CD8-positive, alpha-beta memory T cell (primary cell): Measurements from ENCODE around the gene GIGYF1. TPM values are rescaled to one million over a fixed set of nuclear protein-coding genes. Genes with fewer than 3 reads are reported as not detected.

Experiments
- CTCF ChIA-PET: fragments of 350-600 bp; sonication (Branson Sonifier 250); formaldehyde crosslinking; loops from one replicate; lab custom pipeline; 2021; ENCODE audit warnings: antibody characterized with exemption; lab: Charles Lee
- POLR2A ChIA-PET: fragments of 350-600 bp; sonication (Branson Sonifier 250); formaldehyde crosslinking; loops from one replicate; lab custom pipeline; 2021; ENCODE audit warnings: antibody characterized with exemption; lab: Charles Lee
- DNase-seq, 5 donors: peaks; one replicate each; pipeline versions ENCODE4 v3.0.0 to v3.0.0-alpha.2; 2020 to 2022; ENCODE audit warnings: mixed read lengths in 1 of 5
- H3K27ac ChIP-seq: one replicate; pipeline ENCODE4 v1.7.0; 2013; ENCODE audit warnings: low read depth, mild to moderate bottlenecking, low read length, moderate library complexity
- H3K27me3 ChIP-seq: 2 replicates; pipeline ENCODE4 v1.7.0; 2013; ENCODE audit warnings: low read length, mild to moderate bottlenecking; ENCODE audit not compliant: insufficient read depth, poor library complexity, severe bottlenecking
- H3K36me3 ChIP-seq: 2 replicates; pipeline ENCODE4 v1.7.0; 2013; ENCODE audit warnings: mild to moderate bottlenecking, low read length, moderate library complexity; ENCODE audit not compliant: insufficient read depth
- H3K4me1 ChIP-seq: 2 replicates; pipeline ENCODE4 v1.7.0; 2013; ENCODE audit warnings: mild to moderate bottlenecking, low read length, moderate library complexity; ENCODE audit not compliant: insufficient read depth
- H3K4me3 ChIP-seq: 2 replicates; pipeline ENCODE4 v1.7.0; 2013; ENCODE audit warnings: mild to moderate bottlenecking, low read length
- H3K9me3 ChIP-seq: 2 replicates; pipeline ENCODE4 v1.7.0; 2013; ENCODE audit warnings: mild to moderate bottlenecking, low read length
- H3K27ac Mint-ChIP-seq, 8 donors: one replicate each; pipeline ENCODE4 v1.8.0; 2020 to 2021; ENCODE audit warnings: mixed read lengths in 8 of 8, mild to moderate bottlenecking in 6 of 8, inconsistent platforms in 3 of 8, moderate library complexity in 3 of 8
- H3K27me3 Mint-ChIP-seq, 2 donors: one replicate each; pipeline ENCODE4 v1.8.0; 2020 to 2021; ENCODE audit warnings: mixed read lengths in 2 of 2, mild to moderate bottlenecking in 1 of 2, moderate library complexity in 1 of 2
- H3K36me3 Mint-ChIP-seq, 3 donors: one replicate each; pipeline ENCODE4 v1.8.0; 2020 to 2021; ENCODE audit warnings: mixed read lengths in 3 of 3, inconsistent platforms in 1 of 3, mild to moderate bottlenecking in 1 of 3
- H3K4me1 Mint-ChIP-seq, 3 donors: one replicate each; pipeline ENCODE4 v1.8.0; 2020 to 2021; ENCODE audit warnings: mixed read lengths in 3 of 3, inconsistent platforms in 1 of 3, mild to moderate bottlenecking in 1 of 3
- H3K4me3 Mint-ChIP-seq, 7 donors: one replicate each; pipeline ENCODE4 v1.8.0; 2020 to 2021; ENCODE audit warnings: mixed read lengths in 7 of 7, mild to moderate bottlenecking in 6 of 7, moderate library complexity in 4 of 7, inconsistent platforms in 2 of 7
- H3K9me3 Mint-ChIP-seq, 5 donors: one replicate each; pipeline ENCODE4 v1.8.0; 2020 to 2022; ENCODE audit warnings: mixed read lengths in 5 of 5, mild to moderate bottlenecking in 3 of 5, moderate library complexity in 2 of 5, inconsistent platforms in 1 of 5
- polyA plus RNA-seq: library from polyadenylated mRNA; unstranded; fragments of 300-500 nt; fragmentation: Illumina TruSeq; gene quantifications from one replicate; pipeline ENCODE4 v1.2.3, GENCODE V29; 2021
- total RNA-seq, 2 experiments: library from RNA; stranded (reverse); gene quantifications; one replicate each; pipeline ENCODE4 v1.2.3, GENCODE V29; 2021

Gene GIGYF1
- total and polyA plus RNA-seq, 3 experiments from 2014 or later, result 3.2 to 54.7 (median 51.4) TPM

GRCh38 chr7:100692578-100692961 lies 1.5 kb downstream of the GIGYF1 start:
- peaks cover 0 to 32% (median 0%) of the 10 kb centered on the region in 3 donors for H3K36me3 Mint-ChIP-seq

DNA sequence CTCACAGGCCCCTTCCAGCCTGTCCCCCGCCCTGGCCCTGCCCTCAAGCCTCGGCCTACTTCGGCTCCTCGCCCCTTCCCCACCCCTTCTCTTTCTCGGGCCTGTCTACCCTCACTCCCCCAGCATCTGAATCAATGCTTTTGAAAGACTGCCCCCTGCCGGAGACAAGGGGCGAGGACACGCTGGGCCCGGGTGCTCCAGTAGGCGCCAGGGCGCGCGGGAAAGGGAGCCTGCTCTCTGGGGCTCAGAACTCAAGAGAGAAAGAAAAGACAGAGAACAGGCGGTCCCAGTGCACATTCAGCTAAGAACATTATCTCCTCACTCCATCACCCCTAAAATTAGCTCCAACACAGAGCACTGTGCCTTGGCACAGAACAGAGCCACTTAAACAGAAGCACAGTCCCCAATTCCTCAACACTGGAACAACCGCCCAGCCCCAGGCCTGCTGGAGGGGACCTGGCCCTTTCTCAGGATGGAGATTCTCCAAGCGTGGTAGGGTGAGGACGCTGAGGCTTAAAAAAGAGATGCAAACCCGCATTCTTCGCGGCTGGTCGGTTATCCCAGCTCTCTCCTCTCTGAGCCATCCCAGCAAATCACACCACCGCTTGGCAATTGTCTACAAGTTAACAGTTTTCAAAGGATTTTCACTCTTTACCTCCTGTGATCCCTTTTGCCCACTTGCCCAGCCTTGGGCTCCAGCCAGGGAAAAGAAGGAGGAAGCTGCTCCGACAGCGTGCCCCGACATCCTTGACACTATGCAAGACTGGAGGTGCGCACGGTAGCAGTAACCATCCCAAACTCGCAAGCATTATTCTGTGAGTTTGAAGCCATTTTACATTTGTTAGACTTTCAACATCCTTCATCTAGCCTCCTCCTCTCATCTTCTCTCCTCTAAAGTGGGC lies 2.1 kb downstream of the GIGYF1 start:
- Mint-ChIP-seq H3K4me1 (peaks cover 36 to 49% (median 39%) of the 10 kb centered on the region in 3 donors), H3K36me3 (peaks cover 0 to 36% (median 0%) of the 10 kb centered on the region in 3 donors), H3K4me3 (peak overlapping the region; percentile 88 to 97 (median 94)), H3K27me3 (no peaks in the 10 kb centered on the region), H3K27ac (peak overlapping the region; percentile 15 to 95 (median 86)), H3K9me3 (no peaks in the 10 kb centered on the region)
- Histone ChIP-seq H3K27ac (no peak overlapping the region), H3K27me3 (no peaks in the 10 kb centered on the region), H3K4me1 (peaks cover 26% of the 10 kb centered on the region), H3K36me3 (peaks cover 11% of the 10 kb centered on the region), H3K9me3 (no peaks in the 10 kb centered on the region), H3K4me3 (peak overlapping the region; percentile 81)
- CTCF ChIA-PET, result interaction anchor here (0.6 to 9.0 kb wide), 34 partner anchors 12 to 528 kb away, joined by 3 to 120 read pairs (median 4); partner anchors contain the start of genes FBXO24, GNB2, LRCH4 and MOSPD3
- DNase-seq, result peak; percentile 69 to 85 (median 71)
- POLR2A ChIA-PET, result interaction anchor here (0.6 to 2.8 kb wide), 9 partner anchors 14 to 264 kb away, joined by 3 to 16 read pairs (median 3); partner anchors contain the start of genes FBXO24, MOSPD3, POP7 and ZCWPW1

More at GRCh38 chr7:100692578-100692961, 1.5 kb downstream of the GIGYF1 start:
- H3K27me3 ChIP-seq, result no peaks in the 10 kb centered on the region
- H3K9me3 Mint-ChIP-seq, result no peaks in the 10 kb centered on the region
- H3K4me1 Mint-ChIP-seq, result peaks cover 36 to 49% (median 39%) of the 10 kb centered on the region in 3 donors
- H3K4me3 Mint-ChIP-seq, result peak overlapping the region; percentile 88 to 97 (median 94)
- H3K36me3 ChIP-seq, result peaks cover 11% of the 10 kb centered on the region
- peak overlapping the region; percentile 81 for H3K4me3 ChIP-seq
- DNase-seq, result peak in 1 of 5 donors; percentile 32
- H3K27me3 Mint-ChIP-seq, result no peaks in the 10 kb centered on the region
- no peak overlapping the region for H3K27ac ChIP-seq
- POLR2A ChIA-PET, result interaction anchor here (1.0 to 2.8 kb wide), 6 partner anchors 11 to 264 kb away, joined by 3 to 16 read pairs (median 4); partner anchors contain the start of genes FBXO24, MOSPD3, POP7 and ZCWPW1
- H3K4me1 ChIP-seq, result peaks cover 26% of the 10 kb centered on the region
- CTCF ChIA-PET, result interaction anchor here (0.7 to 9.0 kb wide), 20 partner anchors 11 to 252 kb away, joined by 3 to 120 read pairs (median 7); partner anchors contain the start of genes FBXO24, LRCH4, MOSPD3 and POP7
- H3K9me3 ChIP-seq, result no peaks in the 10 kb centered on the region
- H3K27ac Mint-ChIP-seq, result peak overlapping the region in 7 of 8 donors; percentile 80 to 98 (median 93)

- Mint-ChIP-seq H3K27ac (peak overlapping the region in 5 of 8 donors; percentile 17 to 93 (median 63)), H3K36me3 (peaks cover 0 to 58% (median 2%) of the 10 kb centered on the region in 3 donors), H3K4me1 (peaks cover 27 to 39% (median 32%) of the 10 kb centered on the region in 3 donors), H3K9me3 (no peaks in the 10 kb centered on the region), H3K4me3 (peak overlapping the region in 1 of 7 donors; percentile 79), H3K27me3 (no peaks in the 10 kb centered on the region)
- ChIA-PET CTCF (interaction anchor here (1.1 to 9.0 kb wide), 10 partner anchors 10 to 163 kb away, joined by 3 to 120 read pairs (median 6); partner anchors contain the start of genes FBXO24, LRCH4, MOSPD3 and POP7), POLR2A (interaction anchor here (1.0 to 1.9 kb wide), 6 partner anchors 10 to 259 kb away, joined by 3 to 10 read pairs (median 4); partner anchors contain the start of genes FBXO24 and LRCH4)
- Histone ChIP-seq H3K36me3 (peaks cover 11% of the 10 kb centered on the region), H3K27me3 (no peaks in the 10 kb centered on the region), H3K9me3 (no peaks in the 10 kb centered on the region), H3K27ac (no peak overlapping the region), H3K4me1 (peaks cover 26% of the 10 kb centered on the region), H3K4me3 (no peak overlapping the region)
- no peak for DNase-seq
Observed at GRCh38 chr7:100689230-100690135, 4.6 kb downstream of the GIGYF1 start.

GRCh38 chr7:100688326-100688860 lies 5.7 kb downstream of the GIGYF1 start:
- Histone ChIP-seq H3K4me3 (no peak overlapping the region), H3K4me1 (peaks cover 26% of the 10 kb centered on the region), H3K27ac (no peak overlapping the region), H3K9me3 (no peaks in the 10 kb centered on the region), H3K27me3 (no peaks in the 10 kb centered on the region), H3K36me3 (peaks cover 11% of the 10 kb centered on the region)
- Mint-ChIP-seq H3K27me3 (no peaks in the 10 kb centered on the region), H3K4me3 (no peak overlapping the region), H3K9me3 (no peaks in the 10 kb centered on the region), H3K4me1 (peaks cover 27 to 39% (median 32%) of the 10 kb centered on the region in 3 donors), H3K27ac (peak overlapping the region in 5 of 8 donors; percentile 17 to 93 (median 77)), H3K36me3 (peaks cover 0 to 65% (median 2%) of the 10 kb centered on the region in 3 donors)
- no peak for DNase-seq
- POLR2A ChIA-PET, result interaction anchor here (1.0 to 1.4 kb wide), 3 partner anchors 9 to 258 kb away, joined by 3 to 10 read pairs (median 3); no protein-coding TSS in a partner anchor
- CTCF ChIA-PET, result interaction anchor here (1.5 to 9.0 kb wide), 6 partner anchors 9 to 164 kb away, joined by 5 to 120 read pairs (median 6); partner anchors contain the start of genes POP7 and SLC12A9

DNA sequence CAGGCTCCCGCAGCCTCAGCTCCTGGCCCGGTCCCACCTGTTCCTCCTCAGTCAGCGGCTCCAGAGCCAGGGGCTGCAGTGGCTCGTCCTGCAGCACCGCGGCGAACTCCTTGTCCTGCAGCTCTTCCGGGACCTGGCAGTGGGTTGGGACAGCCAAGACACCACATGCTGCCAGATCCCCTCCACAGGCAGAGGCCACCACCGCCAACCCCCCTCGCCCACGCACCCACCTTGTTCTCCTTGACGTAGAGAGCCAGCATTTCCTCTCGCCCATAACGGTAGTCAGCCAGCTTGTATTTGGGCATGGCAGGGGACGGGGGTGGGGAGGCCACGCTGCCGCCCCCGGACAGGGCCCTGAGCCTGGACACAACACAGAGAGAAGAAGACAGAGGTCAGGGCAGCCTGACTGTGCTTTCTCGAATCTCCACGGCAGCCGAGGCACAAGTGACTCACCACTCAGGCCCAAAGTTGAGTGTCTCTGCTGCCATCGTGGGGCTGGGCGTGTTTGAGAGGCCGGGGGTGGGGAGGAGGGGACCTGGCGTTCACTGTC lies 6.2 kb downstream of the GIGYF1 start:
- Mint-ChIP-seq H3K27ac (peak overlapping the region in 4 of 8 donors; percentile 26 to 77 (median 54)), H3K9me3 (no peaks in the 10 kb centered on the region), H3K27me3 (no peaks in the 10 kb centered on the region), H3K4me3 (no peak overlapping the region), H3K4me1 (peaks cover 21 to 34% (median 30%) of the 10 kb centered on the region in 3 donors), H3K36me3 (peaks cover 0 to 62% (median 2%) of the 10 kb centered on the region in 3 donors)
- Histone ChIP-seq H3K4me1 (peaks cover 20% of the 10 kb centered on the region), H3K27me3 (no peaks in the 10 kb centered on the region), H3K9me3 (no peaks in the 10 kb centered on the region), H3K4me3 (no peak overlapping the region), H3K27ac (no peak overlapping the region), H3K36me3 (peaks cover 11% of the 10 kb centered on the region)
- ChIA-PET POLR2A (interaction anchor here (0.6 to 1.4 kb wide), 2 partner anchors 104 to 124 kb away, joined by 3 to 5 read pairs; no protein-coding TSS in a partner anchor), CTCF (interaction anchor here (1.5 to 1.8 kb wide), 2 partner anchors 124 to 128 kb away, joined by 5 to 7 read pairs; no protein-coding TSS in a partner anchor)
- no peak for DNase-seq

GRCh38 chr7:100687261-100687660 lies 6.8 kb downstream of the GIGYF1 start:
- Histone ChIP-seq H3K4me3 (no peak overlapping the region), H3K27ac (no peak overlapping the region), H3K36me3 (peaks cover 11% of the 10 kb centered on the region), H3K27me3 (no peaks in the 10 kb centered on the region), H3K4me1 (peaks cover 15% of the 10 kb centered on the region), H3K9me3 (no peaks in the 10 kb centered on the region)
- ChIA-PET CTCF (interaction anchor here (1.8 kb wide), 1 partner anchor 128 kb away, joined by 7 read pairs; no protein-coding TSS in a partner anchor), POLR2A (interaction anchor here (0.6 kb wide), 1 partner anchor 123 kb away, joined by 5 read pairs; no protein-coding TSS in a partner anchor)
- no peak for DNase-seq
- H3K27me3 Mint-ChIP-seq, result no peaks in the 10 kb centered on the region
- peaks cover 0 to 65% (median 2%) of the 10 kb centered on the region in 3 donors for H3K36me3 Mint-ChIP-seq
- peaks cover 16 to 28% (median 24%) of the 10 kb centered on the region in 3 donors for H3K4me1 Mint-ChIP-seq
- no peak overlapping the region for H3K4me3 Mint-ChIP-seq
- H3K27ac Mint-ChIP-seq, result no peak overlapping the region
- no peaks in the 10 kb centered on the region for H3K9me3 Mint-ChIP-seq
